Adrenal gland (tissue), 12 donors: ENCODE data around the gene DNAJB7. TPM values are rescaled to one million over a fixed set of nuclear protein-coding genes. Genes with fewer than 3 reads are reported as not detected.
"Not testable (repeated sequence)": the region's sequence is repeated elsewhere in the genome, so short reads cannot be mapped to it uniquely, and the experiment has no call there.

Source experiments
- DNase-seq, 7 donors: peaks; one replicate each; pipeline ENCODE4 v3.0.0-alpha.2; 2019 to 2020
- H3K27ac ChIP-seq, 5 donors: fragments of 200-600 bp; sonication (generic) in 4 of 5; 1 replicate in 3 of 5; 2 replicates in 2 of 5; pipeline versions ENCODE4 v1.5.1 to v1.8.0; 2016 to 2020; ENCODE audit warnings: mild to moderate bottlenecking in 1 of 5
- H3K27me3 ChIP-seq: fragments of 200-600 bp; 2 replicates; pipeline ENCODE4 v1.8.0; 2021
- H3K36me3 ChIP-seq, 2 donors: fragments of 200-600 bp; replicated peaks in 1 of 2; 1 replicate in 1 of 2; 2 replicates in 1 of 2; pipeline versions ENCODE4 v1.5.1 to v1.8.0; 2018 to 2022
- H3K4me1 ChIP-seq, 2 donors: fragments of 200-600 bp; replicated peaks in 1 of 2; 1 replicate in 1 of 2; 2 replicates in 1 of 2; pipeline versions ENCODE4 v1.5.1 to v1.8.0; 2018 to 2021
- H3K4me3 ChIP-seq, 4 donors: fragments of 200-600 bp; sonication (generic) in 3 of 4; one replicate each; pipeline ENCODE4 v1.5.1; 2016 to 2018
- H3K9me3 ChIP-seq, 3 donors: fragments of 200-600 bp; sonication (generic) in 1 of 3; replicated peaks in 1 of 3; 1 replicate in 2 of 3; 2 replicates in 1 of 3; pipeline versions ENCODE4 v1.5.1 to v1.8.0; 2016 to 2021
- CTCF ChIP-seq, 6 experiments: fragments of 450-650 bp in 4 of 6; fragments of 200-600 bp in 2 of 6; sonication (generic) in 1 of 6; IDR thresholded peaks; 1 replicate in 5 of 6; 2 replicates in 1 of 6; pipeline versions ENCODE4 v1.5.1 to v1.8.0; 2016 to 2021; ENCODE audit warnings: antibody characterized with exemption in 6 of 6, mild to moderate bottlenecking in 2 of 6, moderate library complexity in 1 of 6
- POLR2A ChIP-seq, 2 donors: fragments of 450-650 bp; IDR thresholded peaks; one replicate each; pipeline ENCODE4 v1.6.1; 2017; ENCODE audit warnings: antibody characterized with exemption in 2 of 2, mild to moderate bottlenecking in 2 of 2, moderate library complexity in 1 of 2
- WGBS, 4 donors: extraction: QIAGEN DNeasy Blood & Tissue Kit in 2 of 4; methylation state at CpG; one replicate each; pipeline versions ENCODE4 v1.1.5 to v1.1.7; 2013 to 2017; 5-methylcytosine and 5-hydroxymethylcytosine counted together
- intact Hi-C, 2 donors: fragments of 100-400 bp; cut with DNase I; formaldehyde crosslinking; loops; one replicate each; pipeline versions ENCODE4 v1.14.1 to v1.15.0; 2022 to 2023
- polyA plus RNA-seq, 3 donors: library from polyadenylated mRNA; stranded (reverse); fragments of 200-250 nt in 2 of 3; fragments of 350-450 nt in 1 of 3; fragmentation: Illumina TruSeq in 1 of 3; extraction: RNeasy Lipid Tissue Mini Kit (QIAGEN cat#74804) in 1 of 3; gene quantifications; one replicate each; pipeline ENCODE4 v1.2.3, GENCODE V29; 2013 to 2014
- total RNA-seq, 9 donors: library from RNA; depleted of rRNA in 4 of 9; stranded (reverse); fragments of >200 nt in 4 of 9; fragments of 120-200 nt in 1 of 9; fragmentation: NEBNext Ultra II Directional in 1 of 9; extraction: Animal tissue kit (Norgen Biotek cat#: 25700) in 1 of 9; gene quantifications; one replicate each; pipeline versions ENCODE4 v1.1.0 to v1.2.4, GENCODE V29; 2013 to 2023
- donor health status: healthy with polysubstance abuse.
- donor health status: Bipolar disorder and iron deficiency.
- donor health status: DM: yes; HTN: yes; CAD: no.
- donor health status: DM: no; HTN: no; CAD: no.
- donor health status: DM: no; HTN: no; CAD: no.
- donor health status: DM: yes; HTN: yes; CAD: no.

DNAJB7 gene
- total and polyA plus RNA-seq, 12 donors: not detected

GRCh38 chr22:40834619-40835018, 27.3 kb downstream of the DNAJB7 start:
- intact Hi-C loops: no loop called here
- Histone ChIP-seq H3K27ac (no peak overlapping the region), H3K9me3 (no peaks in the 10 kb centered on the region), H3K4me3 (no peak overlapping the region), H3K27me3 (no peaks in the 10 kb centered on the region), H3K36me3 (peaks cover 0 to 93% of the 10 kb centered on the region in 2 donors), H3K4me1 (no peaks in the 10 kb centered on the region)
- TF ChIP-seq CTCF (IDR thresholded peaks at IDR 0.05) (no peak), POLR2A (IDR thresholded peaks at IDR 0.05) (no peak)
- DNase-seq: no peak
- 94 to 98% (median 97%) methylated on average over 3 of the region's 3 CpGs for WGBS, 4 donors

GRCh38 chr22:40829131-40829530, 32.8 kb downstream of the DNAJB7 start:
- intact Hi-C loops: no loop called here
- TF ChIP-seq POLR2A (IDR thresholded peaks at IDR 0.05) (no peak), CTCF (IDR thresholded peaks at IDR 0.05) (no peak)
- H3K36me3 ChIP-seq: peaks cover 0 to 91% of the 10 kb centered on the region in 2 donors

DNA sequence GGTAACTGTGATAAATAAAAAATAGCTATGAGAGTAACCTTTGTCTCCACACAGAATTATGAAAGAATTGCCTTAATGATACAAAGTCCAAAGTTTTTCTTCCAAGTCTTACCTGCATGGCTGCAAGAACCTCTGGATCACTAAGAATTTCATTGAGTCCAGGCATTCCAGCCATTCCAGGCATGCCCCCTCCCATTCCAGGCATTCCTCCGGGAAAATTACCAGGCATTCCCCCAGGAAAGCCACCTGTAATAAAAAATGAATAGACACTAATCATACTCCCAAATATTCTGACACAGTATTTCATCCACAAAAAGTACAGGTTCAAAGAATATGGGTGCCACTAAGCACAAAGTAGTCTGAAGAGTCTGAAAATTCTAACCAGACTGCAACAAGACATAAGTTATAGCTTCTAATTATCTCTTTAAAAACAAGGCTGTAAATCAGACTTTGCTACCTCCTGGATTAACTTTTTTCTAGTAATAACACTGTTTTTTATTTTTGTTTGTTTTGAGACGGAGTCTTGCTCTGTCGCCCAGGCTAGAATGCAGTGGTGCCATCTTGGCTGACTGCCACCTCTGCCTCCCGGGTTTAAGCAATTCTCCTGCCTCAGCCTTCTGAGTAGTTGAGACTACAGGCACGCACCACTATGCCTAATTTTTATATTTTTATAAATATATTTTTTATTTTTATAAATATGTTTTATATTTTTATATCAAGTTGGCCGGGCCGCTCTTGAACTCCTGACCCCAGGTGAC, 34.8 kb downstream of the DNAJB7 start:
- H3K9me3 ChIP-seq: no peaks in the 10 kb centered on the region
- H3K4me1 ChIP-seq: peaks cover 0 to 11% of the 10 kb centered on the region in 2 donors
- peak in 5 of 7 donors; percentile 29 to 72 (median 60) for DNase-seq
- WGBS, 4 donors: 67 to 77% (median 72%) methylated on average over 7 of the region's 7 CpGs
- no peak overlapping the region for H3K4me3 ChIP-seq
- H3K36me3 ChIP-seq: peaks cover 0 to 74% of the 10 kb centered on the region in 2 donors
- peak overlapping the region in 2 of 5 donors; percentile 11 to 37 for H3K27ac ChIP-seq
- TF ChIP-seq POLR2A (IDR thresholded peaks at IDR 0.05) (no peak), CTCF (IDR thresholded peaks at IDR 0.05) (no peak)
- intact Hi-C loops: no loop called here
- H3K27me3 ChIP-seq: no peaks in the 10 kb centered on the region

More at GRCh38 chr22:40829131-40829530, 32.8 kb downstream of the DNAJB7 start:
- Histone ChIP-seq H3K4me1 (peaks cover 0 to 11% of the 10 kb centered on the region in 2 donors), H3K9me3 (no peaks in the 10 kb centered on the region), H3K4me3 (no peak overlapping the region), H3K27me3 (no peaks in the 10 kb centered on the region), H3K27ac (no peak overlapping the region)
- no peak for DNase-seq
- WGBS, 4 donors: 67 to 73% (median 70%) methylated on average over 6 of the region's 6 CpGs

DNA sequence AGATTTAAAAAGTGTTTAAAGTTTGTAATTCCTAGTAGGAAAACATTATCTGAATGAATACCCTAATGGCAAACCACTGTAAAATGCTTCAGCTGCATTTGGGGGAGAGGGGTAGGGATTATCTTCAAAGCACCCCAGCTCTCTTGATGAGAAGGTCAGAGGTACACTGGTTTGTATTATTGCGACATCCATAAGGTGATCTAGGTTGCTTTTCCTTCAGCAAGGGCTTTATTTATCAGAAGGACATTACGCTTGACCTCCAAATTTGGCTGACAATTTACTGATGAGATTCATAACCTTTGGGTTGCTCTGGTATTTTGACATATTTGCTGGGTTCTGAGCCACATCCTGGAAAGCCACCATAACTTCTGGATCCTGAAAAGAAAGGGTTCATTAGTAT, 35.6 kb downstream of the DNAJB7 start:
- H3K4me1 ChIP-seq: peaks cover 0 to 11% of the 10 kb centered on the region in 2 donors
- 38 to 79% (median 45%) methylated on average over 1 to 2 of the region's 2 CpGs for WGBS, 4 donors
- H3K4me3 ChIP-seq, DNase-seq, intact Hi-C loops, H3K9me3 ChIP-seq, H3K27me3 ChIP-seq, H3K27ac ChIP-seq: not testable (repeated sequence)
- H3K36me3 ChIP-seq: peaks cover 0 to 65% of the 10 kb centered on the region in 2 donors

- peaks cover 2 to 19% of the 10 kb centered on the region in 2 donors for H3K4me1 ChIP-seq
- DNase-seq: no peak
- no peak for TF ChIP-seq POLR2A (IDR thresholded peaks at IDR 0.05)
- TF ChIP-seq CTCF (IDR thresholded peaks at IDR 0.05): no peak
- WGBS, 4 donors: 69 to 96% (median 81%) methylated on average over 1 of the region's 1 CpG
- H3K27ac ChIP-seq: no peak overlapping the region
- H3K36me3 ChIP-seq: peaks cover 0 to 36% of the 10 kb centered on the region in 2 donors
- H3K27me3 ChIP-seq: no peaks in the 10 kb centered on the region
- H3K4me3 ChIP-seq: no peak overlapping the region
- intact Hi-C loops: no loop called here
- no peaks in the 10 kb centered on the region for H3K9me3 ChIP-seq
Measured at GRCh38 chr22:40823426-40823825, 38.5 kb downstream of the DNAJB7 start.
